ENCODE data around the gene IL1RAPL2.

IL1RAPL2 gene

DNA sequence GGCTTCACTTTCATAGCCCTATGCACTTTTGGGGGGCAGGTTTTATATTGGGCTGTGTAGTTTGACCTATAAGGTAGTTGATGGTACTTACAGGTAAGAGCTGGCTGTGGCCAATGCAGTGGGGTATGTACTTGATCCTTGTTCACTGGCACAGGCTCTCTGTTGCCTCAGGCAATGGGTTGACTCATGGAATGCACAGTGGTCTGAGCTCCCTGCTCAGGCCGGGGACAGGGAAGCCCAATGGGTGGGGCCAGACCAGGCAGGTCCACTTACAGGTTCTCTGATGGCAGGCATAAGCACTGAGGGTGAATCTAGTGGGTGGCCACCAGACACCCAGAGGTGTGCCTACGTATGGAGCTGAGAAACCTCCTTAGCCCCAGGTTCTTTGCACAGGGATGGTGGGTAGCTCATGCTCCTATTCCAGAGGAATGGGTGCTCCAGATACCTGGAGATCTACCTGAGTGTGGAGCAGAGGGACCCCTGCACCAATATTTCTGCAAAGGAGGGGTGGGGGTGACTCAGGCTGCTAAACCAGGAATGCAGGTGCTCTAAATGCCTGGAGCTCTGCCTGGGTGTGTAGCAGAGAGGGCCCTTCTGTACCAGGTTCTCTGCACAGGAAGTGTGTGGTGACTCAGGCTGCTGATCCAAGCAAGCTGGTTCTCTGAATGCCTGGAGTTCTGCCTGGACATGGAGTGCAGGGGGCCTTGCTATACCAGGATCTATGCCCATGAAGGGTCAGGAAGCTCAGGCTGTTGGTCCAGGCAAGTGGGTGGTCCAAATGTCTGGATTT, 52.3 kb downstream of the IL1RAPL2 start:
- Histone ChIP-seq H2AFZ (ENCODE audit: low read depth, low read length, severe bottlenecking) (no peak overlapping the region), H3K27me3 (ENCODE audit: low read length) (no peaks in the 10 kb centered on the region), H4K20me1 (ENCODE audit: low read depth, low read length) (no peaks in the 10 kb centered on the region), H3K9me3 (ENCODE audit: insufficient read depth, low read length) (no peaks in the 10 kb centered on the region), H3K79me2 (ENCODE audit: insufficient read depth, low read length) (no peaks in the 10 kb centered on the region), H3K36me3 (ENCODE audit: low read length) (no peaks in the 10 kb centered on the region), H3K9ac (ENCODE audit: low read length) (no peak overlapping the region), H3F3A (ENCODE audit: insufficient read depth) (no peaks in the 10 kb centered on the region), H3K4me3 (ENCODE audit: insufficient read depth, low read length, poor library complexity, severe bottlenecking) (no peak overlapping the region), H3K27ac (ENCODE audit: low read depth, low read length) (no peak overlapping the region), H3K9me2 (replicated peaks; ENCODE audit: insufficient read depth, low read length) (no peaks in the 10 kb centered on the region), H3K4me2 (ENCODE audit: low read depth, low read length, poor library complexity, severe bottlenecking) (no peak overlapping the region)
- TF ChIP-seq EZH2phosphoT487 (conservative IDR thresholded peaks at IDR 0.05; ENCODE audit: low read length): no peak
- TF ChIP-seq, protein P1, sequence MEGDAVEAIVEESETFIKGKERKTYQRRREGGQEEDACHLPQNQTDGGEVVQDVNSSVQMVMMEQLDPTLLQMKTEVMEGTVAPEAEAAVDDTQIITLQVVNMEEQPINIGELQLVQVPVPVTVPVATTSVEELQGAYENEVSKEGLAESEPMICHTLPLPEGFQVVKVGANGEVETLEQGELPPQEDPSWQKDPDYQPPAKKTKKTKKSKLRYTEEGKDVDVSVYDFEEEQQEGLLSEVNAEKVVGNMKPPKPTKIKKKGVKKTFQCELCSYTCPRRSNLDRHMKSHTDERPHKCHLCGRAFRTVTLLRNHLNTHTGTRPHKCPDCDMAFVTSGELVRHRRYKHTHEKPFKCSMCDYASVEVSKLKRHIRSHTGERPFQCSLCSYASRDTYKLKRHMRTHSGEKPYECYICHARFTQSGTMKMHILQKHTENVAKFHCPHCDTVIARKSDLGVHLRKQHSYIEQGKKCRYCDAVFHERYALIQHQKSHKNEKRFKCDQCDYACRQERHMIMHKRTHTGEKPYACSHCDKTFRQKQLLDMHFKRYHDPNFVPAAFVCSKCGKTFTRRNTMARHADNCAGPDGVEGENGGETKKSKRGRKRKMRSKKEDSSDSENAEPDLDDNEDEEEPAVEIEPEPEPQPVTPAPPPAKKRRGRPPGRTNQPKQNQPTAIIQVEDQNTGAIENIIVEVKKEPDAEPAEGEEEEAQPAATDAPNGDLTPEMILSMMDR (IDR thresholded peaks at IDR 0.05; ENCODE audit: insufficient read depth, low read length, poor library complexity, severe bottlenecking): no peak

DNA sequence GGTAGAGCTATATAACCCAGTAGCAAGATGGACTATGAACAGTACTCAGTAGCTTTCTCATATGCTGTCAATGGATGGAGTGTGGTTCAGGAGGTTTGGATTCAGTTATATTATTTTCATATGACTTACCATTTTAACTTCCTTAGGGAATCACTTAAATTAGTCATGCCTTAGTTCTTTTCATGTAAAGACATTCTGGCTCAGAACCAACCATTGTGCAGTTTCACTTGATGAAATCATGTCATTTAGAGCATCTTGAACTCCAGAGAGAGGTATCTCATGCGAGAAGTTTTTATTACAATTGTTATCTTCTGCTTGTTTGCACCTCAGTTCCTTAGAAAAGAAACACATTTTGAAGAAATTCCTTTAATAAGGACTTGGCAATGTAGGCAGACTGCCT, 55.8 kb downstream of the IL1RAPL2 start:
- Histone ChIP-seq H2AFZ (ENCODE audit: low read depth, low read length, severe bottlenecking) (no peak overlapping the region), H3K79me2 (ENCODE audit: insufficient read depth, low read length) (no peaks in the 10 kb centered on the region), H3K27ac (ENCODE audit: low read depth, low read length) (no peak overlapping the region), H3K9me2 (replicated peaks; ENCODE audit: insufficient read depth, low read length) (no peaks in the 10 kb centered on the region), H3K36me3 (ENCODE audit: low read length) (no peaks in the 10 kb centered on the region), H3K27me3 (ENCODE audit: low read length) (no peaks in the 10 kb centered on the region), H4K20me1 (ENCODE audit: low read depth, low read length) (no peaks in the 10 kb centered on the region), H3K4me3 (ENCODE audit: insufficient read depth, low read length, poor library complexity, severe bottlenecking) (no peak overlapping the region), H3K9me3 (ENCODE audit: insufficient read depth, low read length) (no peaks in the 10 kb centered on the region), H3K9ac (ENCODE audit: low read length) (no peak overlapping the region), H3F3A (ENCODE audit: insufficient read depth) (no peaks in the 10 kb centered on the region), H3K4me2 (ENCODE audit: low read depth, low read length, poor library complexity, severe bottlenecking) (no peak overlapping the region)
- TF ChIP-seq, protein P1 (IDR thresholded peaks at IDR 0.05; ENCODE audit: insufficient read depth, low read length, poor library complexity, severe bottlenecking): no peak
- TF ChIP-seq EZH2phosphoT487 (conservative IDR thresholded peaks at IDR 0.05; ENCODE audit: low read length): no peak

DNA sequence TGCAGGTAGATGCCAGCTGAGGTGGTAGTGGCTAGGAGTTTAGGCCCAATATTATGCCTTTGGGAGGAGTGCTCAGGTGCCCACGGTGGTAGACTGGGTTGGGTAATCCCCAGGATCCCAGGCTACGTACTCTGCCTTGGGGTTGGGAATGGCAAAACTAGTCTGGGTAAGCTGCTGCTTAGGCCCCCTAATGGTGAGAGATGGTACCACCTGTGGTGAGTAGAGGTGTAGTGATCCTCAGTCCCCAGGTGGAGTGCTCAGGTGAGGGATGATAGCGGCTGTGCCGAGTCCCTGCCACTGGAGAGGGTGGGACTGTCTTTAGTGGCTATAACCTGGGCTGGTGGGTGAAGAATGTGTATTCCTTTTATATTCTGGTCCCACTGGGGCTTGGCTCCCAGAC, 75.2 kb downstream of the IL1RAPL2 start:
- no peaks in the 10 kb centered on the region for H3K9me3 ChIP-seq (ENCODE audit: insufficient read depth, low read length)

DNA sequence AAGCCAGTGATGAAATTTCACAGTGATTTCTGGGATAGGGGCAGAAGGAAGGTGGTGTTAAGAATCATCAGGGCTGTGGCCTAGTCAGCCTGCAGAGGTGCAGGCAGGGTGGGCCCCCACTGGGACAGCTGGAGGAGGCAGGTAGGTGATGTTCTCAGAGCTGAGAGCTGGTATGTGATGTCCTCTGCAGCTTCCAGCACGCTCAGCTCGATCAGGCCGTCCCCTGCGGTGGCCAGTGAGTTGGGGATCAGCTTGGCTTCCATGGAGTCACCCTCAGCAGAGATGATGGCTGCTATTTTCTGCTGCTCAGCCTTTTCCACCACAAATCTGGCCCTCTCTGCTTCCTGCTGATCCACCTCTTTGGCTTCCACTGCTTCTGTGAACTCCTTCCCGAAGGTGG, 81.1 kb downstream of the IL1RAPL2 start:
- H4K20me1 ChIP-seq (ENCODE audit: low read depth, low read length): no peaks in the 10 kb centered on the region
- H3K9me3 ChIP-seq (ENCODE audit: insufficient read depth, low read length): no peaks in the 10 kb centered on the region
- H3K36me3 ChIP-seq (ENCODE audit: low read length): no peaks in the 10 kb centered on the region
- H3F3A ChIP-seq (ENCODE audit: insufficient read depth): no peaks in the 10 kb centered on the region
- H3K4me3 ChIP-seq (ENCODE audit: insufficient read depth, low read length, poor library complexity, severe bottlenecking): no peak overlapping the region
- H2AFZ ChIP-seq (ENCODE audit: low read depth, low read length, severe bottlenecking): no peak overlapping the region
- no peaks in the 10 kb centered on the region for H3K27me3 ChIP-seq (ENCODE audit: low read length)
- no peak overlapping the region for H3K9ac ChIP-seq (ENCODE audit: low read length)
- no peak overlapping the region for H3K4me2 ChIP-seq (ENCODE audit: low read depth, low read length, poor library complexity, severe bottlenecking)
- TF ChIP-seq, protein P1 (IDR thresholded peaks at IDR 0.05; ENCODE audit: insufficient read depth, low read length, poor library complexity, severe bottlenecking): no peak
- TF ChIP-seq EZH2phosphoT487 (conservative IDR thresholded peaks at IDR 0.05; ENCODE audit: low read length): no peak
- H3K27ac ChIP-seq (ENCODE audit: low read depth, low read length): no peak overlapping the region
- no peaks in the 10 kb centered on the region for H3K79me2 ChIP-seq (ENCODE audit: insufficient read depth, low read length)
- no peaks in the 10 kb centered on the region for H3K9me2 ChIP-seq (replicated peaks; ENCODE audit: insufficient read depth, low read length)

More for the DNA sequence above, 75.2 kb downstream of the IL1RAPL2 start:
- H2AFZ ChIP-seq (ENCODE audit: low read depth, low read length, severe bottlenecking): no peak overlapping the region
- H3K4me3 ChIP-seq (ENCODE audit: insufficient read depth, low read length, poor library complexity, severe bottlenecking): no peak overlapping the region
- no peak overlapping the region for H3K9ac ChIP-seq (ENCODE audit: low read length)
- no peak overlapping the region for H3K27ac ChIP-seq (ENCODE audit: low read depth, low read length)
- no peaks in the 10 kb centered on the region for H3F3A ChIP-seq (ENCODE audit: insufficient read depth)
- no peaks in the 10 kb centered on the region for H4K20me1 ChIP-seq (ENCODE audit: low read depth, low read length)
- no peaks in the 10 kb centered on the region for H3K36me3 ChIP-seq (ENCODE audit: low read length)
- no peaks in the 10 kb centered on the region for H3K27me3 ChIP-seq (ENCODE audit: low read length)
- no peaks in the 10 kb centered on the region for H3K79me2 ChIP-seq (ENCODE audit: insufficient read depth, low read length)
- no peaks in the 10 kb centered on the region for H3K9me2 ChIP-seq (replicated peaks; ENCODE audit: insufficient read depth, low read length)
- TF ChIP-seq EZH2phosphoT487 (conservative IDR thresholded peaks at IDR 0.05; ENCODE audit: low read length): no peak
- no peak overlapping the region for H3K4me2 ChIP-seq (ENCODE audit: low read depth, low read length, poor library complexity, severe bottlenecking)

All from SU-DHL-6 (cell line).